ENCODE measurements around the gene AEN.

AEN gene

DNA sequence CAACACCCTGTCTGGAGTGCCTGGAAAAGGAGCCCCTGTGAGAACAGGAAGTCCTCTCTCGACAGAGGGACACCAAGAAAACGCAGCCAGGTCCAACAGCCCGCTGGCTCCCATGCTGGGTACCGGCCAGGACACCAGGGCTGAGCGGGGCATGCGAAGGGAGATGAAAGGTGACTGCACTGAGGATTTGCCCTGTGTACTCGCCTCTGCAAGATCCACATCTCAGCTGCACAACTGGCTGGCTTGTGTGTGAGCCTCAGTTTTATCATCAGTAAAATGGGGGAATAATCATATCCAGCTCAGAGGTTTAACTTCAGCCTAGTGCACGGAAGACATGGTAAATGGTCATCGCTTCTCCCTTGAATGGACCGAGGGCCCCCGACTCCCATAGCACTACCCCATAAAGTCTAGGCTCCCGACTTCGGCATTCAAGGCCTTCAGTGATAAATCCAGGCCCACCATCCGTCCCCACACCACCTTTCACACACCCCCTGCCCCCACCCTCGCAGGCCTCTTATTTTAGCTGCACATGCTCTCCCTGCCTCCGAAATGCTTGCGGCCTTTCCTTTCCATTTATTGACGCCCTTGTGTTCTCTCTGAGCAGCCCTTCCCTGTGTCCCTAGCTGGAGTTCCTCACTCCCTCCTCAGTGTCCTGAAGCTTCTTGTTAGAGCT, 33.4 kb downstream of the AEN start:
- no peak overlapping the region for H3K4me3 ChIP-seq (ENCODE audit: low read depth, low read length)
- no peak for TF ChIP-seq CTCF (IDR thresholded peaks at IDR 0.05; ENCODE audit: insufficient read depth, low read depth, low read length, missing control alignments)
- DNase-seq (ENCODE audit: low read depth) = peak; percentile 10

GRCh38 chr15:88655103-88655553, 34.0 kb downstream of the AEN start:
- no peak for TF ChIP-seq CTCF (IDR thresholded peaks at IDR 0.05; ENCODE audit: insufficient read depth, low read depth, low read length, missing control alignments)
- H3K4me3 ChIP-seq (ENCODE audit: low read depth, low read length) = no peak overlapping the region
- DNase-seq (ENCODE audit: low read depth) = no peak

- DNase-seq (ENCODE audit: low read depth) = no peak
- no peak for TF ChIP-seq CTCF (IDR thresholded peaks at IDR 0.05; ENCODE audit: insufficient read depth, low read depth, low read length, missing control alignments)
- H3K4me3 ChIP-seq (ENCODE audit: low read depth, low read length) = no peak overlapping the region
Measured at GRCh38 chr15:88655800-88656488, 34.8 kb downstream of the AEN start.

DNA sequence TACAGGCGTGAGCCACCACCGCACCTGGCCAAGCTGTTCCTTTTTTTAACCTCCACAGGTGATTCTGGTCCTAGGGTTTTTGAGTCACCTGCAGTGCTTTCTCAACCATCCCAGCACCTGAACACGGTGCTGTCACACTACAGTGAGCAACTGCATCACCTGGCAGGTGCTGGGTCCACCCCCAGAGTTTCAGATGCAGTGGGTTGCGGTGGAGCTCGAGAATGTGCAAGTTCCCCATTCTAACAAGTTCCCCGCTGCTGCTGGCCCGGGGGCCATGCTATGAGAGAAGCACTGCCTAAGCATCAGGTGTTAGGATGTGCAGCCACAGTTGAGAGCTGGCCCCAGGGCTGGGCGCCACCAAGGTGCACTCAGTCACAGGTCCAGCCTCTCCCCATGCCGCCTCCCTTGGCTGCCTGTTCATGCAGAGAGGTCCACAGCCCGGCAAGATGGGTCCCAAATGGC, 35.7 kb downstream of the AEN start:
- no peak for TF ChIP-seq CTCF (IDR thresholded peaks at IDR 0.05; ENCODE audit: insufficient read depth, low read depth, low read length, missing control alignments)
- no peak overlapping the region for H3K4me3 ChIP-seq (ENCODE audit: low read depth, low read length)
- DNase-seq (ENCODE audit: low read depth) = peak; percentile 89

- no peak overlapping the region for H3K4me3 ChIP-seq (ENCODE audit: low read depth, low read length)
- DNase-seq (ENCODE audit: low read depth) = peak; percentile 67
- peak; percentile 45 for TF ChIP-seq CTCF (IDR thresholded peaks at IDR 0.05; ENCODE audit: insufficient read depth, low read depth, low read length, missing control alignments)
Measured at GRCh38 chr15:88657326-88658069, 36.4 kb downstream of the AEN start.

DNA sequence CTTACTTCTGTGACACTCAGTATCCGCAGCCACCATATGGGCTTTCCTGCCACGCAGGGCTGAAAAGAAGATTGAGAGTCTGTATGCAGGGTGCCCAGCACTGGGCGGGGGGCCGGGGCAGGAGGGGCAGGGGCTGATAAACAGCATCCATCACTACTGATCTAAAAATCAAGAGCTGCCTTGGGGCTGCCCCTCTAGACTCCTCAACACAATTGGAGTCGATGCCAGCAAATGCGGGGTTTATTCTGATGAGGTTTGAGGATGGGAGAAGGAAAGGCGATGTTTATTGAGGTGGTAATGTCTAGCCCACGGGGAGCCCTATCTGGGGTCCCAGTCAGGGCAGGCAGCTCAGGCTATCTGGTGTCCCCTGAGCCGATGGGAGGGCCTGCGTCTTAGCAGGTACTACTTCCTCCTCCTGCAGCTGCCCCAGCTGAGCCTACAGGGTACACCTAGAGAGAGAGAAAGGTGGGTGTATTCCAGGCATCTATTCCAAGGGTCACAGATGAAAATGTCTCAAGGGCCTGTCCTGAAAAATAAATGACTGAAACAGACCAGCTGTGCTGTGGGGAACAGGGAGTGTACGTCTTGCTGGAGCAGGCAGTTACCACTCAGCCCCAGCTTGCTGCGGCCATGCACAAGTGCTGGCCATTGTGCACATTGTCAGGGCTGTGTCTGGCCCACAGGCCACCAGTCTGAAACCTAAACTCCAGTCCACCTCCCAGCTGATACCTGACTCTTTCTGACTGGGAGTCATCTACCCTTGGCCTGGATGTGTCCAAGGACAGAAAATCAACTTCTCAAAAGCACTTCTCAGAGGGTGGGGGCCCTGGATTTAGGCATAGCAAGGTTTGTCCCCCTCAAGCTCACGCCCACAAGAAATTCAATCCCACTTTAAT, 37.2 kb downstream of the AEN start:
- no peak for DNase-seq (ENCODE audit: low read depth)
- no peak overlapping the region for H3K4me3 ChIP-seq (ENCODE audit: low read depth, low read length)
- no peak for TF ChIP-seq CTCF (IDR thresholded peaks at IDR 0.05; ENCODE audit: insufficient read depth, low read depth, low read length, missing control alignments)
